Measurements from ENCODE around the gene PPP2R2C.

PPP2R2C gene

GRCh38 chr4:6493658-6494304 lies 21.4 kb upstream of the PPP2R2C start:
- DNase-seq = no peak

DNA sequence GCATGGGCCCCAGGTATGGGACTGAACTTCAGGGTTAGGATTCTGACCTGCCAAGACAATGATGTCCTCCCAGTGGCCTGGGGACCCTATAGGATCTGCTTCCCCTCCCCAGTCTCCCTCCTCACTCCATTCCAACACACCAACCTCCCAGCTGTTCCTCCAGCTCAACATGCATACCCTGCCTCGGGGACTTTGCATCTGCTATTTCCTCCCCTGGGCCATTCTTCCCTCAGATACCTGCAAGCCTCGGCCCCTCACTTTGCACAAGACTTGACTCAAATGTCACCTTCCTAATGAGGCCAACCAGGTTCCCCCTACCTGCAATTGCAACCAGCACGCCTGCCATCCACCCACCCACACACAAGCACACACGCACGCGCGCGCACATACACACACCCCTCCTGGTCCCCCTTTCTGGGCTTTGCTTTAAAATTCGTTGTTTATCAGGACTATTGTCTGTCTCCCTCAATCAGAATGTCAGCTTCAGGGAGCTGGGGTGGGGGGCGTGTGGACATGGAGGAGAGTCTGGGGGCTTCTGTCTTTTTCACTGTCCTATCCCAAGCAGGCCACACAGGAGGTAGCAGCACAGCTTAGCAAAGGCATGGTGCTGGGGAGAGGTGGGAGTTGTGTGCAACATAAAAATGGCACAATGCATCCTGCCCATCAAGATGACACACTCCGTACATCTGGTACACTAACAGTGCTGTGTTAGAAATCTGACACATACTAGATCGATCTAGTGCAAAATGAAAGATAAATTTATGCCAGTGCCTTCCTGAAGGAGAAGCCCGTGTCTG lies 20.6 kb upstream of the PPP2R2C start:
- no peak for DNase-seq

GRCh38 chr4:6492027-6492590 lies 19.7 kb upstream of the PPP2R2C start:
- no peak for DNase-seq

DNA sequence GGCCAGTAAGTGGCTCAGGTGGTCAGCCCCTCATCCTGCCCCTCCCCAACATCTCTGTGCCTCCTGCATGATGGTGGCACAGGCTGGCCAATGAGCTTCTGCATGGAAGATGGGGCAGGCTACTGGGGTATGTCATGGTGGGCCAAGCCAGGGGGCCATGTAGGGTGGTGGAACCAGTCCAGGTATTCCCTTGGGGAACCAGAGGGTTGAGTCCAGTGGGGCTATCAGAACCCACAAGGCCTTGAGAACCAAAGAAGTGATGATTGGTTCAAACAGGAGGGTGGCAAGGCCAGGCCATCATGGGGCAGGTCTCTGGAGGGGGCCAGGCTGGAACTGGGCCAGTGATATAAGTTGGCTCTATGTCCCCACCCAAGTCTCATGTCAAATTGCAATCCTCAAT lies 18.8 kb upstream of the PPP2R2C start:
- DNase-seq = no peak

GRCh38 chr4:6489927-6490326 lies 17.5 kb upstream of the PPP2R2C start:
- no peak for DNase-seq

GRCh38 chr4:6487466-6487865 lies 15.1 kb upstream of the PPP2R2C start:
- no peak for DNase-seq

DNA sequence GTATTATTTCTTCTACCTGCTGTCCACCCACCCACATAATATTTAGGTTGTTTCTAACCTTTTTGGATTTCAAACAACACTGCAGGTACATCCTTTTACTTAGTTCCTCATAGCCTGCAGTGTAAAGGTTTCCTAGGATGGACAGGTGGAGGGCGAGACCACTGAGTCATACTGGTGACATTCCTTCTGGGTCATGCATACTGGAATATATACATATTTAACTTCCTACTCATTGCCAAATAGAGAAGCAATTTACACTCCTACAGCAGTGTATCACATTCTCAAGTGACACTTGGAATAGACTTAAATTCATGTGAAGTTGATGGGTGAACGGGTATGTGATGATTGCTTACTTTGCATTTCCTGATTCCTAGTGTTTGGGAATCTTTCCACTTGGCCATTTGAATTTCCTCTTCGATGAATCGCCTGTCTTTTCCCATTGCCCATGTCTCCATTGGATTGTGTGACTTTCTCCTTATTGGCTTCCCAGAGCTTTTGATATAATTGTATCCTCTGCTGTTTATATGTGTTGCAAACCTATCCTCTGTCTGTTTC lies 8.2 kb upstream of the PPP2R2C start:
- DNase-seq = no peak

- DNase-seq = no peak
Measured at GRCh38 chr4:6478546-6479220, 6.3 kb upstream of the PPP2R2C start.

GRCh38 chr4:6476893-6477292 lies 4.5 kb upstream of the PPP2R2C start:
- no peak for DNase-seq

DNA sequence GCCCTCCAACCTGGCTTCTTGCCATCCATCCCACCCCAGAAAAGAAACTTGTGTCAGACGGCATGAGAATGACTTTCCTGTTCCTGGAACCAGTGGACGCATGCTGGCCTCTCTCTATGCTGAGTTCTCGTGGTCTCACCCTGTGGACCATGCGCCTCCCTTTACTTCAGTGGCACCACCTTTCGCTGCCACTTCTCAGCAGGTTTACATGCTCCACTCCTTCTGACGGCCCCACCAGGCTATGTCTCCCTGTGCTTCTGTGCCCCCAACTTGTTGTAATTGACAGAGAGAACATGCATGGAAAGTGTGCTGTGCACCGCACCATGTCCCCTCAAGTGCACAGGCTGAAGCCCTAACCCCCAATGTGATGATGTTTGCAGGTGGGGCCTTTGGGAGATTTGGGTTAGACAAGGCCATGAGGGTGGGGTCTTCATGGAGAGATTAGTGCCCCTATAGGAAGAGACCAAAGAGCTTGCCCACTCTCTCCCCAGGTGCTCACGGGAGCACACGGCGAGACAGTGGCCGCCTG lies 3.1 kb upstream of the PPP2R2C start:
- DNase-seq = no peak

- no peak for DNase-seq
Measured at GRCh38 chr4:6474705-6475457, 2.5 kb upstream of the PPP2R2C start.

GRCh38 chr4:6474053-6474568 lies 1.7 kb upstream of the PPP2R2C start:
- DNase-seq = no peak

DNA sequence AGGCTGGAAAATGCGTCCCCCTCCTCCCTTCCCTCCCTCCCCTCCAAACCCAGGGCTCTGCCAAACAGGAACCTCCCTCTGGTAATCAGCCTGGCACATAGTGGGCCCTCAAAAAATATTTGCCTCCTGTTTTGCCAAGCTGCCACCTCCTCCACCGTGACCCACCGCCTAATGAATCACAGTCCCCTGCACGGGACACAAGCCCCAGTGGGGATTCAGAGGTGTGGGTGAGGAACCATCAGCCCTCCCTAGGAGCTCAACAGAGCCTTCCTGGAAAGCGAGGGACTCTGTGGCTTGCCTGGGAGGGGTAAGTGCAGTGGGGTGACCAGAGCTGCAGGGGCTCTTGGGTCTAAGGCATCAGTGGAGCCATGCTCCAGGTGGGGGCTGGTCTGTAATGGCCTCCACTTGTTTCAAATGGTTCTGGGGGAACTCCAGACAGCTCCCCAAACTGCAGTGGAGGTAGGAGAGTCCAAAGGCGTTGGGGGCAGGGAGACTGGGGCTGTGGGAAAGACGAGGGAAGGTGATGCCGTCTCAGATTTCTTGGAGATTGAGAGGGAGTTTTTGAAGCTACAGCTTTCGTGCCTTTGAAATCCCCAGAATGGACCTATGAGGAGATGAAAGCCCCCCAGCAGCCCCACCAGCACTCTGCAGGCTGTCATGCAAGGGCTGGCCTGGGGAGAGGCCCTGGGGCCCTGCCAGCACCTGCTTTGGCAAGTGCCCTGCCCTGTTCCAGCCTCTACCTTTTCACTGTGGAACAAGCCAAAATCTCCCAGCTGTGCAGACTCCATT lies 1.0 kb upstream of the PPP2R2C start:
- DNase-seq = no peak

DNA sequence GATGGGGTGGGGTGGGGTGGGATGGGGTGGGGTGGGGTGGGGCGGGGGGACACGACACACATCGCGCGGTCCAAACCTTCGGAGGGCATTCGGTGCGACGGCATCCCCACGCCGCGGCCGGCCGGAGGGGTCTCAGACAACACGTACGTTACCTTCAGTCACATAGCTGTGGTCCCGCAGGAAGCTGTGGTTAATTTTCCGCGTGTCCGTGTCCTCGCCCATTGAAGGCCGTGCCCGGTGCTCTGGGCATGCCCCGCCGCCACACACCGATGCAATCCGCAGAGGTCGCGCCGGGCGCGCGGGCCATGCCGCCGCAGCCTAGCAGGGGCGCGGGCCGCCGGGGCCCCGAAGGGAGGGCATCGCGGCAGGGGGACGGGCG lies 417 bp downstream of the PPP2R2C start:
- no peak for DNase-seq

DNA sequence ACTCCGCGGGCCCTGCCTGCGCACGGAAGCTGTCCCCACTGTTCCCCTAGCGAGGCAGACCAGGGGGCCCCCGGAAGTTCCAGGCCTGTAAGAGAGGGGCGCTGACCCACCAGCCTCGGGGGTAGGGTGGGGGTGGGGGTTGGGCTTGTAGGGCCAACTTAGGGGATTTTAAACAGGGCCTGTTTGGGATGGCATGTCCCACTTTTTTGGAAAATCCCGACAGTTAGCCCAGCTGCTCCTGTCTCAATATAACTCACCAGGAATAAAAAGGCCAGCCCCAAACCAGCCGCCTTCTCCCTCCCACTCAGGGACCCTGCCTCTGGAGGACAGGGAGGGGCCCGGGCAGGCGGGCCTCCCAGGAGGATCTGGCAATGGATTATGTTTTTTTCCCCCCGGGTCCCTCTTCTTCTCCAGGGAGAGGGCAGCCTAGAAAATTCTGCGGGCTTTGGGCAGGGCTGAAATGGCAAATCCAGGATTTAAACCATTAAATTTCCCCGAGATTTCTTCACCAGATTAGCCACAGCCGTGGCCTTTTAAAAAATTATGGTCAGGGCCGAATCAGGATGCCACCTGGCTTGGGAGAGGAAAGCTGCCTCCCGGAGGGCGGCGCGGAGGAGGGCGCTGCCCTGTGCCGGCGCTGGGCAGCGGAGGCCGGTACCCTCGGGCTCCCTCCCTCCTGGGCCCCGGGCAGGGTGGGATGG lies 957 bp downstream of the PPP2R2C start:
- DNase-seq = no peak

DNA sequence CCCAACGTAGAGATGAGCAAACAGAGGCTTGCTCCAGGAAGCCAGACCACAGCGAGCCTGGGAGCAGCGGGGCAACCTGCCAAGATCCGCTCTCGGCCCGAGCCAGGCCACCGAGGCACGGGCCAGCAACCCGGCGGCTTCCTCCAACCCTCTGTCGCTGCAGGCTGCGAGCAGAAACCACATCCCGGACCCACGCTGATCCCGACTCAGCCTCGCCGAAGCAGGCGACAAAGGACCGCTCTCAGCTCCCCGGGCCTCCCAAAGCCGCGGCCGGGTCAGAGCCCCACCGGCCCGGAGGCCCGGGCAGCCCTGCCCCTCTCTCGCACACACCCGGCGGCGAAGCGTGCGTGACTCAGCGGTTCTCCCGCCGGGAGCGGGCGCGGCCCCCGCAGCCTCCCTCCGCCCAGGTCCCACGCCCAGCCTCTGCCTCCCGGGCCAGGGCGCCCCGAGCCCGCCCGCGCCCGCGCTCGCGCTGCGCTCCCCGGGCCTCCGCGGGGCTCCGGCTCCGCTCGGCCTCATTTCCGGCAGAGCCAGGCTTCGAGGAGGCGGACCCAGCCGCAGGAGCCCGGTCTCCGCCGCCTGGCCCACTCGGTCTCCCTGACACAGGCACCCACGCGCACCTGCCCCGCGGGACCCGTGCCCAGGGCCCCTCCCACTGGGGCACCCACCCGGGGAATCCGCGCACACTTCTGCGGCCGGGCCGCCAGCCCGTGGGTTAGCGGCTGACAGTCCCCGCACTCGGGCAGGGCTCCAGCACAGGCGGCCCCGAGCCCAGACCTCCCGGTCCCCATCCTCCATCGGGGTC lies 1.7 kb downstream of the PPP2R2C start:
- no peak for DNase-seq

DNA sequence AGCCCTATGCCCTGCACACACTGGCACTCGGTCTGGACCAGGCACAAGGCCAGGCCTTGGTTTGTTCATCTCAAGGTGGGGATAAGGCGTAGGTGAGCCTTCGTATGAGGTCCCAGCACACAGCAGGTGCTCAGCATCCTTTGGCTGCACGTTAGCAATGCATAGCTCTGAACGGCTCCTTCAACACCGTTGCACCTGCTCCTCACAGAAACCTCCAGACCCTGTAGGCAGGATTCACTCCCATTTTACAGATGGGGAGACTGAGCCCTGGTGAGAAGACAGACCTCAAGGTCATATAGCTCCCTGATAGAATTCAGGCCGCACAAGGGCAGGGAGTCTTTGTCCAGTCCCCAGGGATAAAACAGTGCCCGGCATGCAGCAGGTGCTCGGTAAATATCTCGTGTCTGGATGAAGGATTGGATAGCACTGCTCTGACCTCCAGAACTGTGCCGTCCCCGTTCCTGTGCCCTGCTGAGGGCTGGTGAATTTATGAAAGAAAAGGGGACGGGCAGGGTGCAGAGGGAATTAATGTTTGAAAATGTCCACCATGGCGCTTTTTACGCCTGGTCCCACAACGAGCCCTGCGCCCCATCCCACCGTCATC lies 2.4 kb downstream of the PPP2R2C start:
- DNase-seq = no peak

DNA sequence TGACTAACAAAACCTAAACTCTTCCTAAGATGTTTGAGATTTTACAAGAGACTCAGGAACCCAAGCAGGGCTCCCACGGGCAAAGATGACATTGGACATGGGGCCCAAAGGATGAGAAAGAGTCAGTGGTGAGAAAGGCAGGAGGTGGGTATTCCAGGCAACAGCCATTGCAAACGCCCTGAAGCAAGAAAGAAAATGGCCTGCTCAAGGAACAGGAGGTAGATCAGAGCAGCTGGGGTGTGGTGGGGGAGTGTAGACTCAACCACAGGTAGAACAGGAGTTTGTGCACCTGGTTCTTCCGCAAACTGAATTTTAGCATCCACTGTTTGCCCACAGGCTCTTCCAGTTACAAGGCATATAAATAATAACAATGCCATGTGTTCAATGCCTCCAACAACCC lies 3.3 kb downstream of the PPP2R2C start:
- DNase-seq = no peak

DNA sequence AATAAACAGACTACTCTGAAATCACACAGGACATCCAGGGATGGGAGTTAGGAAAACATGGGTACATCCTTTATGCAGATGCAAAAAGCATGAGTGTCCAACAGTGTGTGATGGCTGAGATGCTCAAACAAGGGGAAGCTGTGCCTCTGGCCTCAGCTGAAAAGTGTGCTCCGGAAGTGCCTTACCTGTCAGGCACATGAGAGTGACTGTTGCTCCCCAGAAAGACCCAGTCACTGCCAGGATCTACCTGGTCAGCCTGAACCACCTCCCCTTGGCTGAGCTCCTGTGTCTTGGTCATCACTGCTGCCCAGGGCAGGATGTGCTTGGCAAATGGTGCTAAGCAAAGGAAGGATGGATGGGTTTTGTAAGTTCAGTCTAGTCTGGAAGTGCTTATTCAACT lies 4.0 kb downstream of the PPP2R2C start:
- DNase-seq = no peak

Measured in CD4-positive, alpha-beta T cell treated with Interferon alpha-2 for 1 hour (primary cell).